Spinal cord (tissue), 10 donors: ENCODE data around the gene CECR2. TPM values are rescaled to one million over a fixed set of nuclear protein-coding genes. Genes with fewer than 3 reads are reported as not detected.
A peak's percentile ranks its signal among the peaks of the same experiment; 100 is the strongest.

Experiments used
- DNase-seq, 6 donors: peaks; one replicate each; pipeline versions ENCODE4 v3.0.0 to v3.0.0-alpha.2; 2013 to 2015; ENCODE audit warnings: low spot score in 6 of 6, low read depth in 4 of 6
- H3K27ac ChIP-seq: one replicate; pipeline ENCODE4 v1.5.1; 2013; ENCODE audit warnings: low read depth, low read length, control low read depth
- H3K27me3 ChIP-seq: one replicate; pipeline ENCODE4 v1.6.1; 2013; ENCODE audit warnings: low read length; ENCODE audit not compliant: control insufficient read depth, insufficient read depth
- H3K36me3 ChIP-seq: one replicate; pipeline ENCODE4 v1.6.1; 2013; ENCODE audit warnings: low read length; ENCODE audit not compliant: control insufficient read depth, insufficient read depth
- H3K4me1 ChIP-seq: one replicate; pipeline ENCODE4 v1.6.1; 2013; ENCODE audit warnings: low read length; ENCODE audit not compliant: control insufficient read depth, insufficient read depth
- H3K4me3 ChIP-seq: one replicate; pipeline ENCODE4 v1.5.1; 2013; ENCODE audit warnings: low read depth, low read length, control low read depth
- H3K9me3 ChIP-seq: one replicate; pipeline ENCODE4 v1.6.1; 2013; ENCODE audit warnings: low read length; ENCODE audit not compliant: control insufficient read depth, insufficient read depth
- WGBS: methylation state at CpG from one replicate; pipeline ENCODE4 v1.1.5; 2013; ENCODE audit warnings: missing lambda C conversion rate; ENCODE audit not compliant: insufficient coverage; 5-methylcytosine and 5-hydroxymethylcytosine counted together
- polyA plus RNA-seq, 2 donors: library from polyadenylated mRNA; unstranded; fragments of 120-200 nt; gene quantifications; one replicate each; pipeline ENCODE4 v1.2.1, GENCODE V29; 2013; ENCODE audit not compliant: insufficient read length in 2 of 2
- small RNA-seq: library from RNA; depleted of rRNA; stranded (forward); fragments of <200 nt; gene quantifications from one replicate; pipeline ENCODE3, GENCODE V24; 2014; ENCODE audit warnings: low replicate concordance
- total RNA-seq, 2 donors: library from RNA; depleted of rRNA in 1 of 2; stranded (reverse); fragments of 120-200 nt in 1 of 2; fragments of >200 nt in 1 of 2; gene quantifications; one replicate each; pipeline versions ENCODE4 v1.2.3 to v1.2.4, GENCODE V29; 2013 to 2014
- donor health status: healthy.

Gene CECR2
- total and polyA plus RNA-seq, 4 donors, result 5.1 to 17.0 (median 10.8) TPM

DNA sequence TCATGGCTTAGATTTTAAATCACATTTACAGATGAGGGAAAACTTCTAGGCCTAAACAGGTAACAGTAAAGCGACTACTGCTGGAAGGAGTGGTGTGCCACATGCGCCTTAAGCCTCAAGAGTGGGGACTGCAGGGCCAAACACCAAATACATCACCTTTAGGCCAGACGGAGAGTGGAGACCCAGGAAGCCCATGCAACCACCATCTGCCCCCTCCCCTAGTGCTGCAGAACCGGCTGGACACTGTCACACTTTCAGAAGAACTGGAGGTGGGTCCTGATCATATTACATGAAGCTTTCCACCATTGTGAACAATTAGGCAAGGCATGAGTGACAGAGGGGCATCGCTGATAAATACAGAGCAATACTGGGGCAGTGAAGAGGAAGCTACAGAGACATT, 222.9 kb downstream of the CECR2 start:
- Histone ChIP-seq H3K27me3 (no peaks in the 10 kb centered on the region), H3K36me3 (peaks cover 87% of the 10 kb centered on the region), H3K27ac (no peak overlapping the region), H3K4me3 (no peak overlapping the region), H3K4me1 (peaks cover 3% of the 10 kb centered on the region), H3K9me3 (no peaks in the 10 kb centered on the region)
- DNase-seq, result no peak
- 94% methylated on average over 2 of the region's 5 CpGs for WGBS

DNA sequence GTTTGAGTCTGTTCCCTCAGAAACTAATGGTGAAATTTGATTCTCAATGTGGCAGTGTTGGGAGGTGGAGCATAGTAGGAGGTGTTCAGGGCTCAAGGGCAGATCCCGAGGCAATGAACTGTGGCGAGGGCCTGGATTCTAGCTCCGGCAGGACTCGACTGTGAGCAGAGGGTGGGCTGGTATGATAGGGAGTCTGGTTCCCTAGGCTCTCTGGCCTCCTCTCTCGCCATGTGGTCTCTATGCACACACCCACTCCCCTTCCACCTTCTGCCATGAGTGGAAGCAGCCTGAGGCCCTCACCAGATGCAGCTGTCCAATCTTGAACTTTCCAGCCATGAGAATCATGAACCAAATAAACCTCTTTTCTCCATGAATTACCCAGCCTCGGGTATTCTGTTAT, 227.0 kb downstream of the CECR2 start:
- Histone ChIP-seq H3K27ac (no peak overlapping the region), H3K36me3 (peaks cover 79% of the 10 kb centered on the region), H3K9me3 (no peaks in the 10 kb centered on the region), H3K4me1 (no peaks in the 10 kb centered on the region), H3K4me3 (no peak overlapping the region), H3K27me3 (no peaks in the 10 kb centered on the region)
- WGBS, result 100% methylated on average over 4 of the region's 6 CpGs
- DNase-seq, result no peak

DNA sequence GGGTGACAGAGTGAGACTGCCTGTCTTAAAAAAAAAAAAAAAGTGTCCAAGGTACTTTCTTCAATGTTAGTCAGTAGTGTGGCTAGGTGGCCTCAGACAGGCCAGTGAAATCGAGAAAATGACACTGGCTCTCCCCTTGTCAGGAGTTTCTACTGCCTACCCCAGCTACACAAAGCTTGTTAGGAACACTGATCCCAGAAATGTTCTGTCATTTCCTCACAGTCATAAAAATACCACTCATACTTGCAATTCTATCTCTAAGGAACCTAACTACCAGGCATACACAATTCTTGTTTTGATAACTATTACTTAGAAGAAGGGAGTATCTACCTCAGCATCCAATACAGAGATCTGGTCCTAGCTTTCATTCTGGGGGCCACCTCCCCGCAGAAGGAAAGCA, 228.0 kb downstream of the CECR2 start:
- H3K36me3 ChIP-seq, result peaks cover 70% of the 10 kb centered on the region
- whole genome bisulfite sequencing, result 90% methylated on average over 2 of the region's 2 CpGs

DNA sequence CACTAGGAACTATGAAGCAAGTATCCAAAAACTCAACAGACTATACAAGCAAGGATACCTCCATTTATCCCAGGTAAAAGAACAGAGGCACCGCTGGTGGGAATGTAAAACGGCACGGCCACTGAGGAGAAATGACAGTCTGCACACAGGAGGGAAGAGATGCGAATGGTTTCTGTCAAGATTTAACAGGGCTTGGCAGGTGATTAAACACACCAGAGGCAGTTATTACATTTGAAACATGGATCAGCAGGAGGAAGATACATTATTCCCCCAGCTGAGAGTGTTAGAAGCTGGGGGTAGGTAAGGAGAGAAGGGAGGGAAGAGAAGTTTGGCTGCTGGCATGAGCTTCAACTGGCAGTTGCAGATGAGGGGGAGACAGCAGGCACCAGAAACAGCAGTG, 229.1 kb downstream of the CECR2 start:
- no peaks in the 10 kb centered on the region for H3K4me1 ChIP-seq
- 96% methylated on average over 3 of the region's 4 CpGs for WGBS
- H3K9me3 ChIP-seq, result no peaks in the 10 kb centered on the region
- no peaks in the 10 kb centered on the region for H3K27me3 ChIP-seq
- no peak overlapping the region for H3K4me3 ChIP-seq
- DNase-seq, result peak in 1 of 6 donors; percentile 44
- peaks cover 61% of the 10 kb centered on the region for H3K36me3 ChIP-seq
- H3K27ac ChIP-seq, result no peak overlapping the region

More for the DNA sequence above, 228.0 kb downstream of the CECR2 start:
- Histone ChIP-seq H3K9me3 (no peaks in the 10 kb centered on the region), H3K4me1 (no peaks in the 10 kb centered on the region), H3K4me3 (no peak overlapping the region), H3K27me3 (no peaks in the 10 kb centered on the region), H3K27ac (no peak overlapping the region)
- DNase-seq, result no peak

DNA sequence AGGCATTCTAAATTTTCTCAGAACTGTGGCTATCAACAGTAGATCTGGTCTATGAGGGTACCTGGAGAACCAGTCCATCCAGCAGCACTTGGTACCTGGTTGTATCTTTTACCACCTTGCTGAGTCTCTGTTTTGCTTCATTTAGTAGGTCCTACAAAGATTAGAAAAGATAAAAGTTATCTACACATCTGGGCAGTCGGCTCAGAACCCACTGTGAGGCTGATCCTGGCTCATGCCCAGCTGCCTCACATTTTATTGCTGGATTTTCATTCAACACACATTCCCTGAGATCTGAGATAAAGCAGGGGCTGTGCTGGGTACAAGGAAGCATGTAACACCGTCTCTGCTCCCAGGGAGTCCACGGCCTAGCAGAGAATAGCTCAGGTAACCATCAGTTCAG, 231.8 kb downstream of the CECR2 start:
- Histone ChIP-seq H3K9me3 (no peaks in the 10 kb centered on the region), H3K4me3 (no peak overlapping the region), H3K27ac (no peak overlapping the region), H3K4me1 (no peaks in the 10 kb centered on the region), H3K36me3 (peaks cover 45% of the 10 kb centered on the region), H3K27me3 (no peaks in the 10 kb centered on the region)
- peak in 1 of 6 donors; percentile 20 for DNase-seq
- WGBS, result 33% methylated on average over 2 of the region's 3 CpGs

DNA sequence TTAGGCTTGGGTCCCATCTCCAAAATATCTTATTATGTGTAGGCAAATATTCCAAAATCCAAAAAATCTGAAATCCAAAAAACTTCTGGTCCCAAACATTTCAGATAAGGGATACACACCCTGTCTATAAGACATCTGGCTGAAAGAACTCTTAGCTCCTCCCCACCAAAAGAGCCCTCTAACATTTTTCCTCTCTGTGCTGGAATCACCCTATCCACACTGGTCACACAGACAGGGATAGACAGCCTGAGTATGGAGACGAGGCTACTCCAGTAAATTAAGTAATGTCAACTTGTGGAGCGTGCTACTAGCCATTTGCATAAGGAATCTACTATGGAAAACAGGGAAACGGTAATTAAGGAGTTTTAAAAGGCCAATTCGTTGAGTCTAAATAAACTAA, 234.4 kb downstream of the CECR2 start:
- Histone ChIP-seq H3K4me1 (no peaks in the 10 kb centered on the region), H3K27me3 (no peaks in the 10 kb centered on the region), H3K4me3 (no peak overlapping the region), H3K27ac (no peak overlapping the region), H3K36me3 (peaks cover 23% of the 10 kb centered on the region), H3K9me3 (no peaks in the 10 kb centered on the region)
- no peak for DNase-seq
- WGBS, result no CpG with 5 or more reads among the region's 4 CpGs

DNA sequence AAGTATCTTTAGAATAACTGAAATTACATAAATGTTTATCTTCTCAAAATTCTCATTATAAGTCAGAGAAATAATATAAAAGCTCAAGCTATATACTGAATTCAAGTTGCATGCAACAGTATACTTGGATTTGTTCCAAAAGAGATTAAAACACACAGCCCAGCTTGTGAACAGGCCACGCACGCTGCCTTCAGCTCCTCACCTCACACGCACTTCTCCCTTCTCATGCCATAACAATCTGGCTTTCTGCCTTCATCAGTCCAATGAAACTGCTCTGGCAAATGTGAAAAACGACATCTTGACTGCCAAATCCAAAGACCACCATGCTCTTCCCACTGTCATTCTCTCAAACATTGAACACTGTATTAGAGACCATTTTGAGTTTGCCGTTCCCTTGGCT, 237.2 kb downstream of the CECR2 start:
- H3K9me3 ChIP-seq, result no peaks in the 10 kb centered on the region
- 46% methylated on average over 5 of the region's 5 CpGs for WGBS
- DNase-seq, result peak in 3 of 6 donors; percentile 2 to 72 (median 46)
- H3K4me1 ChIP-seq, result no peaks in the 10 kb centered on the region
- H3K36me3 ChIP-seq, result peaks cover 14% of the 10 kb centered on the region
- H3K27ac ChIP-seq, result no peak overlapping the region
- H3K4me3 ChIP-seq, result no peak overlapping the region
- no peaks in the 10 kb centered on the region for H3K27me3 ChIP-seq

Small RNA genes within 50 kb of the gene (small RNA-seq; reads per million reads assigned to genes)
- gene CECR9 (not detected), gene RN7SL843P (not detected)

Other genes with a start within 250 kb of the CECR2 start
- gene TMEM121B, start 248.1 kb upstream of the CECR2 start, total RNA-seq, result 1 to 10 TPM; 2.1 to 4.6 TPM
- 10 to 100 TPM; 12.7 to 12.9 TPM for gene TMEM121B, start 248.1 kb upstream of the CECR2 start, polyA plus RNA-seq
- gene HDHD5, start 210.2 kb upstream of the CECR2 start, total RNA-seq, result 10 to 100 TPM; 23.9 to 31.7 TPM
- gene HDHD5, start 210.2 kb upstream of the CECR2 start, polyA plus RNA-seq, result 10 to 100 TPM; 41.7 to 51.9 TPM
- gene ADA2, start 150.0 kb upstream of the CECR2 start, total RNA-seq, result 10 to 100 TPM; 15.7 to 17.7 TPM
- 10 to 100 TPM; 23.1 to 30.5 TPM for gene ADA2, start 150.0 kb upstream of the CECR2 start, polyA plus RNA-seq
- gene SLC25A18, start 194.0 kb downstream of the CECR2 start, total RNA-seq, result 10 to 100 TPM; 13.1 to 14.0 TPM
- 10 to 100 TPM; 28.8 to 32.6 TPM for gene SLC25A18, start 194.0 kb downstream of the CECR2 start, polyA plus RNA-seq